IMR-90 (cell line): ENCODE measurements around the gene MX1. TPM values are rescaled to one million over a fixed set of nuclear protein-coding genes. Genes with fewer than 3 reads are reported as not detected.

Experiments used
- ATAC-seq: fragments of 200-7000 bp; cut with Tn5 transposase; 2 replicates; pipeline ENCODE4 v1.9.1; 2020; ENCODE audit warnings: low read depth, mild to moderate bottlenecking, moderate library complexity
- BruUV-seq: library from RNA; stranded (reverse); fragments of 400-500 nt; replicated peaks from 2 replicates; lab custom pipeline; 2021; lab: Mats Ljungman, UMichigan
- CTCF ChIA-PET: fragments of 300-600 bp; formaldehyde crosslinking; extraction: SDS; loops from one replicate; lab custom pipeline; 2021; ENCODE audit warnings: antibody characterized with exemption; lab: Yijun Ruan, JAX
- POLR2A ChIA-PET: fragments of 300-600 bp; sonication (Branson Sonifier 250); formaldehyde crosslinking; loops from one replicate; lab custom pipeline; 2022; ENCODE audit warnings: antibody characterized with exemption; ENCODE audit not compliant: unreplicated experiment; lab: Charles Lee
- DNase-seq: peaks from one replicate; pipeline ENCODE4 v3.0.0; 2013
- H2AFZ ChIP-seq: replicated peaks from 2 replicates; pipeline ENCODE3; 2013; ENCODE audit warnings: low read length, mild to moderate bottlenecking; ENCODE audit not compliant: poor library complexity
- H2AK5ac ChIP-seq: 2 replicates; pipeline ENCODE4 v1.6.1; 2013; ENCODE audit warnings: low read depth, low read length, inconsistent platforms
- H2AK9ac ChIP-seq: replicated peaks from 2 replicates; pipeline ENCODE3; 2013; ENCODE audit warnings: mild to moderate bottlenecking, low read depth, low read length, moderate library complexity; ENCODE audit not compliant: poor library complexity
- H2BK120ac ChIP-seq: 2 replicates; pipeline ENCODE4 v1.6.1; 2013; ENCODE audit warnings: low read depth, low read length, inconsistent platforms
- H2BK15ac ChIP-seq: 3 replicates; pipeline ENCODE4 v1.6.1; 2013; ENCODE audit warnings: low read depth, low read length, inconsistent platforms
- H2BK20ac ChIP-seq: 2 replicates; pipeline ENCODE4 v1.6.1; 2013; ENCODE audit warnings: low read depth, mild to moderate bottlenecking, inconsistent platforms, low read length, moderate library complexity
- H2BK5ac ChIP-seq: 2 replicates; pipeline ENCODE4 v1.6.1; 2013; ENCODE audit warnings: mild to moderate bottlenecking, low read depth, low read length, inconsistent platforms; ENCODE audit not compliant: poor library complexity, severe bottlenecking
- H3K14ac ChIP-seq: replicated peaks from 2 replicates; pipeline ENCODE4 v1.6.1; 2013; ENCODE audit warnings: low read depth, low read length, inconsistent platforms
- H3K18ac ChIP-seq: 2 replicates; pipeline ENCODE4 v1.6.1; 2013; ENCODE audit warnings: low read depth, low read length, control low read depth
- H3K23ac ChIP-seq: 2 replicates; pipeline ENCODE4 v1.6.1; 2013; ENCODE audit warnings: low read depth, low read length, inconsistent platforms
- H3K27ac ChIP-seq: 2 replicates; pipeline ENCODE4 v1.5.1; 2013; ENCODE audit warnings: mild to moderate bottlenecking, control low read depth, low read length; ENCODE audit not compliant: insufficient read depth
- H3K27me3 ChIP-seq: 2 replicates; pipeline ENCODE4 v1.6.1; 2013; ENCODE audit warnings: low read length; ENCODE audit not compliant: control insufficient read depth, insufficient read depth
- H3K36me3 ChIP-seq: 2 replicates; pipeline ENCODE4 v1.6.1; 2013; ENCODE audit warnings: low read length, mixed read lengths; ENCODE audit not compliant: control insufficient read depth, insufficient read depth
- H3K4ac ChIP-seq: 2 replicates; pipeline ENCODE4 v1.6.1; 2013; ENCODE audit warnings: low read depth, low read length, inconsistent platforms
- H3K4me1 ChIP-seq: 2 replicates; pipeline ENCODE4 v1.6.1; 2013; ENCODE audit warnings: low read length, mixed read lengths; ENCODE audit not compliant: control insufficient read depth, insufficient read depth
- H3K4me2 ChIP-seq: 2 replicates; pipeline ENCODE4 v1.6.1; 2013; ENCODE audit warnings: low read depth, mild to moderate bottlenecking, control low read depth, low read length, moderate library complexity
- H3K4me3 ChIP-seq: 2 replicates; pipeline ENCODE4 v1.5.1; 2013; ENCODE audit warnings: low read depth, mild to moderate bottlenecking, control low read depth, low read length, moderate library complexity; ENCODE audit not compliant: insufficient read depth
- H3K56ac ChIP-seq: 2 replicates; pipeline ENCODE4 v1.6.1; 2013; ENCODE audit warnings: low read length, inconsistent platforms; ENCODE audit not compliant: insufficient read depth; ENCODE audit errors: extremely low read depth
- H3K79me1 ChIP-seq, 2 experiments: 2 replicates each; pipeline ENCODE4 v1.6.1; 2013; ENCODE audit warnings: low read length in 2 of 2, inconsistent platforms in 1 of 2, low read depth in 1 of 2
- H3K9ac ChIP-seq: 2 replicates; pipeline ENCODE4 v1.6.1; 2013; ENCODE audit warnings: low read depth, low read length, control low read depth
- H3K9me1 ChIP-seq: 2 replicates; pipeline ENCODE4 v1.6.1; 2013; ENCODE audit warnings: low read length, inconsistent platforms; ENCODE audit not compliant: insufficient read depth
- H3K9me3 ChIP-seq: 2 replicates; pipeline ENCODE4 v1.6.1; 2013; ENCODE audit warnings: low read length; ENCODE audit not compliant: control insufficient read depth, insufficient read depth
- H4K20me1 ChIP-seq: 2 replicates; pipeline ENCODE4 v1.6.1; 2013; ENCODE audit warnings: low read length, inconsistent platforms; ENCODE audit not compliant: insufficient read depth
- H4K5ac ChIP-seq: 2 replicates; pipeline ENCODE4 v1.6.1; 2013; ENCODE audit warnings: mild to moderate bottlenecking, low read depth, low read length, control low read depth
- H4K8ac ChIP-seq, 2 experiments: 2 replicates each; pipeline ENCODE4 v1.6.1; 2013; ENCODE audit warnings: low read depth in 2 of 2, low read length in 2 of 2, control low read depth in 1 of 2, inconsistent platforms in 1 of 2
- H4K91ac ChIP-seq: 2 replicates; pipeline ENCODE4 v1.6.1; 2013; ENCODE audit warnings: low read depth, low read length, inconsistent platforms; ENCODE audit not compliant: insufficient read depth
- BHLHE40 ChIP-seq: fragments of 150-350 bp; IDR thresholded peaks from 2 replicates; pipeline ENCODE4 v1.6.1; 2016; ENCODE audit warnings: mild to moderate bottlenecking, low read depth, low read length
- CEBPB ChIP-seq: IDR thresholded peaks from 2 replicates; pipeline ENCODE4 v1.6.1; 2012; ENCODE audit warnings: low read depth, low read length, improper control_type of control experiment
- CHD1 ChIP-seq: IDR thresholded peaks from 2 replicates; pipeline ENCODE4 v1.6.1; 2012; ENCODE audit warnings: low read depth, low read length, improper control_type of control experiment
- FOS ChIP-seq: fragments of 150-350 bp; IDR thresholded peaks from 2 replicates; pipeline ENCODE4 v1.6.1; 2016; ENCODE audit warnings: low read depth, low read length
- MAFK ChIP-seq: IDR thresholded peaks from 2 replicates; pipeline ENCODE4 v1.6.1; 2012; ENCODE audit warnings: low read depth, low read length, improper control_type of control experiment
- MAZ ChIP-seq: IDR thresholded peaks from 2 replicates; pipeline ENCODE4 v1.6.1; 2012; ENCODE audit warnings: low read depth, mild to moderate bottlenecking, low read length, improper control_type of control experiment, moderate library complexity, borderline replicate concordance
- MXI1 ChIP-seq: IDR thresholded peaks from 2 replicates; pipeline ENCODE4 v1.6.1; 2012; ENCODE audit warnings: low read depth, mild to moderate bottlenecking, low read length, moderate library complexity, borderline replicate concordance
- NFE2L2 ChIP-seq: fragments of 150-350 bp; IDR thresholded peaks from 2 replicates; pipeline ENCODE4 v1.6.1; 2016; ENCODE audit warnings: low read depth, mild to moderate bottlenecking, low read length
- POLR2A ChIP-seq: IDR thresholded peaks from 2 replicates; pipeline ENCODE4 v1.6.1; 2012; ENCODE audit warnings: mild to moderate bottlenecking, low read depth, low read length
- RAD21 ChIP-seq: IDR thresholded peaks from 2 replicates; pipeline ENCODE4 v1.6.1; 2012; ENCODE audit warnings: low read length, improper control_type of control experiment
- RCOR1 ChIP-seq: IDR thresholded peaks from 2 replicates; pipeline ENCODE4 v1.6.1; 2012; ENCODE audit warnings: mild to moderate bottlenecking, low read length, improper control_type of control experiment; ENCODE audit not compliant: insufficient replicate concordance
- RFX5 ChIP-seq: IDR thresholded peaks from 2 replicates; pipeline ENCODE4 v1.8.0; 2012; ENCODE audit warnings: low read depth, mild to moderate bottlenecking, low read length, moderate library complexity
- SMC3 ChIP-seq: fragments of 150-350 bp; IDR thresholded peaks from 2 replicates; pipeline ENCODE4 v1.6.1; 2016; ENCODE audit warnings: low read depth, mild to moderate bottlenecking, antibody characterized with exemption, low read length, moderate library complexity
- WGBS, 2 experiments: methylation state at CpG; one replicate each; pipeline versions ENCODE4 v1.1.5 to v1.1.7; 2013; ENCODE audit warnings: missing lambda C conversion rate in 2 of 2; ENCODE audit not compliant: insufficient read length in 1 of 2; ENCODE audit errors: extremely low coverage in 2 of 2; 5-methylcytosine and 5-hydroxymethylcytosine counted together
- dilution Hi-C: fragments of 300-500 bp; cut with HindIII; formaldehyde crosslinking; loops from one replicate; pipeline ENCODE4 v1.14.3; 2018; ENCODE audit warnings: low sequenced_read_pairs; ENCODE audit not compliant: unreplicated experiment
- in situ Hi-C: fragments of 300-500 bp; cut with MboI; formaldehyde crosslinking; loops from 3 replicates; pipeline ENCODE4 v1.14.3; 2019; ENCODE audit warnings: low sequenced_read_pairs, inconsistent platforms, mixed read lengths
- intact Hi-C: fragments of 100-400 bp; cut with micrococcal nuclease; formaldehyde crosslinking; loops from 2 replicates; pipeline ENCODE4 v1.10.0; 2022
- polyA plus RNA-seq, 3 experiments: library from polyadenylated mRNA; depleted of rRNA; stranded (reverse); fragments of >200 nt; gene quantifications; 2 replicates each; pipeline ENCODE4 v1.2.3, GENCODE V29; 2012; ENCODE audit warnings: low replicate concordance in 1 of 3
- total RNA-seq: library from RNA; depleted of rRNA; stranded (reverse); fragments of >200 nt; gene quantifications from 2 replicates; pipeline ENCODE4 v1.2.3, GENCODE V29; 2012
- TF ChIP-seq, protein P1 (sequence below): fragments of 150-350 bp; IDR thresholded peaks from 2 replicates; pipeline ENCODE4 v1.6.1; 2016; ENCODE audit warnings: low read depth, mild to moderate bottlenecking, low read length, moderate library complexity, borderline replicate concordance
- TF ChIP-seq, protein P2 (sequence below): conservative IDR thresholded peaks from 2 replicates; pipeline ENCODE4 v1.5.1; 2012; ENCODE audit warnings: mild to moderate bottlenecking, low read depth, low read length, improper control_type of control experiment
- TF ChIP-seq, protein P3 (sequence below): fragments of 150-350 bp; IDR thresholded peaks from 2 replicates; pipeline ENCODE4 v1.6.1; 2017; ENCODE audit warnings: mild to moderate bottlenecking, antibody characterized with exemption, low read length, low read depth

The MX1 gene
- total and polyA plus RNA-seq, 2 of the 4 experiments (the other 2 are of a cell fraction), result 1.0 to 2.5 TPM

DNA sequence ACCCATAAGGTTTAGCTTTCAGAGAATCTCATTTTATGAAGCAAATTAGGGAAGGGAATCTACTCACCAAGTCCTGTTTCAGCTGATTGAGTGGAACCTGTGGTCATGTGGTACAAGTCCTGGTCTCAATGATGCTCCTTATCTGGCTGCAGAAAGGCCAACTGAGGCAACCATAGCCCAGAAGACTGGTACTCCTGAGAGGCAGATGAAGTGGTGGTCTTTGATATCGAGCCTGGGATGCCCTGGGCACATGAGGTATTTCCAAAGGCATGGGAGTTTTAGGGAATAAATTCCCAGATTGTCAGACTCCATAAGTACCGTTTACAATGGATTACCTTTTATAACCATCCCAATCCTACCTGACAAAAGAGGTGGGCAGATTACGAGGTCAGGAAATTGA, 3.3 kb downstream of the MX1 start:
- no peak overlapping the region for H4K91ac ChIP-seq
- no peak overlapping the region for H2BK15ac ChIP-seq
- BruUV-seq, result no TSS peak
- no peaks in the 10 kb centered on the region for H3K79me1 ChIP-seq
- DNase-seq, result no peak
- in situ Hi-C loops, result no loop called here
- no peak overlapping the region for H2BK20ac ChIP-seq
- no peak overlapping the region for H3K9ac ChIP-seq
- H3K23ac ChIP-seq, result no peak overlapping the region
- H3K4me3 ChIP-seq, result no peak overlapping the region
- POLR2A ChIA-PET, result no interaction called here
- no peak for ATAC-seq
- no peak overlapping the region for H3K4me2 ChIP-seq
- H3K36me3 ChIP-seq, result no peaks in the 10 kb centered on the region
- no peak overlapping the region for H2AK5ac ChIP-seq
- H4K20me1 ChIP-seq, result no peaks in the 10 kb centered on the region
- CTCF ChIA-PET, result no interaction called here
- H3K4ac ChIP-seq, result no peak overlapping the region
- no peaks in the 10 kb centered on the region for H3K9me1 ChIP-seq
- dilution Hi-C loops, result no loop called here
- H4K5ac ChIP-seq, result no peak overlapping the region
- no peak overlapping the region for H3K18ac ChIP-seq
- H2BK120ac ChIP-seq, result no peak overlapping the region
- H4K8ac ChIP-seq, result no peak overlapping the region
- H3K27ac ChIP-seq, result no peak overlapping the region
- no peaks in the 10 kb centered on the region for H3K9me3 ChIP-seq
- H3K14ac ChIP-seq, result no peak overlapping the region
- H3K56ac ChIP-seq, result no peak overlapping the region
- WGBS, 2 experiments, result no CpG with 5 or more reads among the region's 3 CpGs
- H2AFZ ChIP-seq, result no peak overlapping the region
- H3K27me3 ChIP-seq, result peaks cover 21% of the 10 kb centered on the region
- TF ChIP-seq MXI1 (no peak), CHD1 (no peak), RAD21 (no peak), MAZ (no peak), POLR2A (no peak), CEBPB (no peak), NFE2L2 (no peak), SMC3 (no peak), FOS (no peak), RFX5 (no peak), MAFK (no peak), BHLHE40 (no peak), RCOR1 (no peak)
- TF ChIP-seq, protein P1, sequence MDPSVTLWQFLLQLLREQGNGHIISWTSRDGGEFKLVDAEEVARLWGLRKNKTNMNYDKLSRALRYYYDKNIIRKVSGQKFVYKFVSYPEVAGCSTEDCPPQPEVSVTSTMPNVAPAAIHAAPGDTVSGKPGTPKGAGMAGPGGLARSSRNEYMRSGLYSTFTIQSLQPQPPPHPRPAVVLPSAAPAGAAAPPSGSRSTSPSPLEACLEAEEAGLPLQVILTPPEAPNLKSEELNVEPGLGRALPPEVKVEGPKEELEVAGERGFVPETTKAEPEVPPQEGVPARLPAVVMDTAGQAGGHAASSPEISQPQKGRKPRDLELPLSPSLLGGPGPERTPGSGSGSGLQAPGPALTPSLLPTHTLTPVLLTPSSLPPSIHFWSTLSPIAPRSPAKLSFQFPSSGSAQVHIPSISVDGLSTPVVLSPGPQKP, result no peak
- TF ChIP-seq, protein P2, sequence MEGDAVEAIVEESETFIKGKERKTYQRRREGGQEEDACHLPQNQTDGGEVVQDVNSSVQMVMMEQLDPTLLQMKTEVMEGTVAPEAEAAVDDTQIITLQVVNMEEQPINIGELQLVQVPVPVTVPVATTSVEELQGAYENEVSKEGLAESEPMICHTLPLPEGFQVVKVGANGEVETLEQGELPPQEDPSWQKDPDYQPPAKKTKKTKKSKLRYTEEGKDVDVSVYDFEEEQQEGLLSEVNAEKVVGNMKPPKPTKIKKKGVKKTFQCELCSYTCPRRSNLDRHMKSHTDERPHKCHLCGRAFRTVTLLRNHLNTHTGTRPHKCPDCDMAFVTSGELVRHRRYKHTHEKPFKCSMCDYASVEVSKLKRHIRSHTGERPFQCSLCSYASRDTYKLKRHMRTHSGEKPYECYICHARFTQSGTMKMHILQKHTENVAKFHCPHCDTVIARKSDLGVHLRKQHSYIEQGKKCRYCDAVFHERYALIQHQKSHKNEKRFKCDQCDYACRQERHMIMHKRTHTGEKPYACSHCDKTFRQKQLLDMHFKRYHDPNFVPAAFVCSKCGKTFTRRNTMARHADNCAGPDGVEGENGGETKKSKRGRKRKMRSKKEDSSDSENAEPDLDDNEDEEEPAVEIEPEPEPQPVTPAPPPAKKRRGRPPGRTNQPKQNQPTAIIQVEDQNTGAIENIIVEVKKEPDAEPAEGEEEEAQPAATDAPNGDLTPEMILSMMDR, result no peak
- TF ChIP-seq, protein P3, sequence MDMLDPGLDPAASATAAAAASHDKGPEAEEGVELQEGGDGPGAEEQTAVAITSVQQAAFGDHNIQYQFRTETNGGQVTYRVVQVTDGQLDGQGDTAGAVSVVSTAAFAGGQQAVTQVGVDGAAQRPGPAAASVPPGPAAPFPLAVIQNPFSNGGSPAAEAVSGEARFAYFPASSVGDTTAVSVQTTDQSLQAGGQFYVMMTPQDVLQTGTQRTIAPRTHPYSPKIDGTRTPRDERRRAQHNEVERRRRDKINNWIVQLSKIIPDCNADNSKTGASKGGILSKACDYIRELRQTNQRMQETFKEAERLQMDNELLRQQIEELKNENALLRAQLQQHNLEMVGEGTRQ, result no peak
- H3K4me1 ChIP-seq, result no peaks in the 10 kb centered on the region; the same call in 1 of the 2 replicates
- H2BK5ac ChIP-seq, result no peak overlapping the region
- H2AK9ac ChIP-seq, result no peak overlapping the region
- intact Hi-C loops, result no loop called here
